ENCODE results near the gene NRGN. TPM values are rescaled to one million over a fixed set of nuclear protein-coding genes. Genes with fewer than 3 reads are reported as not detected.
A peak's percentile ranks its signal among the peaks of the same experiment; 100 is the strongest.

The NRGN gene
- total RNA-seq, 1 donor from 2014 or later, result 17.3 TPM

DNA sequence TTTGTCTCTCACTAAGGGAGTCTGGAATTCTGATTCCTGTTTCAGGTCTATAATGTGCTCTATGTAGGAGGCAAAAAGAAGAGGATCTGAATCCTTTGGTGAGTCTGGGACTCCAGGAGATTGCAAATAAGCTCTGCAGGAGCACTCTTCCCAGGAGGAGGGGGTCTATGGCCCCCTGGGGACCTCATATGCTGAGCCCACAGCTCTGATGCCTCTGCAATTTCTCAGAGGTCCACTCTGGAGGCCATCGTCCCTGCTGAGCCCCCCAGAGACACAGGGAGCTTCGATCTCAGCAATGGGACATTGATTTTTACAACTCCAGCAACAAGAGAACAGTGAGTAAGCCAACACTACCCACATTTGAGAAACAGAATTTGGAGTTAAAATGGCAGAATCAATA is 20.2 kb upstream of the NRGN start:
- no peak overlapping the region for H3K27ac Mint-ChIP-seq
- DNase-seq (ENCODE audit: extremely low spot score, unreplicated experiment), result no peak
- H3K9me3 Mint-ChIP-seq, result no peaks in the 10 kb centered on the region
- H3K36me3 Mint-ChIP-seq, result no peaks in the 10 kb centered on the region
- peak overlapping the region; percentile 83 for H3K4me3 Mint-ChIP-seq
- H3K4me1 Mint-ChIP-seq (ENCODE audit: unreplicated experiment), result peaks cover 23% of the 10 kb centered on the region
- TF ChIP-seq, protein P1, sequence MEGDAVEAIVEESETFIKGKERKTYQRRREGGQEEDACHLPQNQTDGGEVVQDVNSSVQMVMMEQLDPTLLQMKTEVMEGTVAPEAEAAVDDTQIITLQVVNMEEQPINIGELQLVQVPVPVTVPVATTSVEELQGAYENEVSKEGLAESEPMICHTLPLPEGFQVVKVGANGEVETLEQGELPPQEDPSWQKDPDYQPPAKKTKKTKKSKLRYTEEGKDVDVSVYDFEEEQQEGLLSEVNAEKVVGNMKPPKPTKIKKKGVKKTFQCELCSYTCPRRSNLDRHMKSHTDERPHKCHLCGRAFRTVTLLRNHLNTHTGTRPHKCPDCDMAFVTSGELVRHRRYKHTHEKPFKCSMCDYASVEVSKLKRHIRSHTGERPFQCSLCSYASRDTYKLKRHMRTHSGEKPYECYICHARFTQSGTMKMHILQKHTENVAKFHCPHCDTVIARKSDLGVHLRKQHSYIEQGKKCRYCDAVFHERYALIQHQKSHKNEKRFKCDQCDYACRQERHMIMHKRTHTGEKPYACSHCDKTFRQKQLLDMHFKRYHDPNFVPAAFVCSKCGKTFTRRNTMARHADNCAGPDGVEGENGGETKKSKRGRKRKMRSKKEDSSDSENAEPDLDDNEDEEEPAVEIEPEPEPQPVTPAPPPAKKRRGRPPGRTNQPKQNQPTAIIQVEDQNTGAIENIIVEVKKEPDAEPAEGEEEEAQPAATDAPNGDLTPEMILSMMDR (conservative IDR thresholded peaks at IDR 0.05), result no peak
- peaks cover 92% of the 10 kb centered on the region for H3K27me3 Mint-ChIP-seq

DNA sequence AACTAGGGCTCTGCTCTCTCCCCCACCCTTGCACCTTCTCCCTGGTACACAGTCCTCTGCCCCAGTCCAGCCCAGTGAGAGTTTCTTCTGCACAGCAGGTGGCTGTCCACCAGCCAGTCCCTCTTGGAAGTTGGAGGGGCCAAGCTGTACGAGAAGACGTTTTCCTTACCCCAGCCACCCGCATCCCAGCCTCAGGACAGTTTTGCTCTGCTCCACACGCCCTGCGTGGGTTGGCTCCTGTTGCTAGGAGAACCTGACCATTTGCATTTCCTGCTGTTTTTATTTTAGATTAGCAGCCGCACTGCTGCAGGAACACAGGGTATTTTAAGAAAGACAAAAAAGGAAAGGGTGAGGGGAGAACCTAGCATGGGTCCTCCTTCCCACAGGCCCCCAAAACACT is 17.6 kb upstream of the NRGN start:
- TF ChIP-seq, protein P1 (conservative IDR thresholded peaks at IDR 0.05), result no peak
- Mint-ChIP-seq H3K4me1 (ENCODE audit: unreplicated experiment) (peaks cover 38% of the 10 kb centered on the region), H3K27ac (no peak overlapping the region), H3K4me3 (no peak overlapping the region), H3K36me3 (no peaks in the 10 kb centered on the region), H3K9me3 (no peaks in the 10 kb centered on the region), H3K27me3 (peaks cover 88% of the 10 kb centered on the region)
- no peak for DNase-seq (ENCODE audit: extremely low spot score, unreplicated experiment)

DNA sequence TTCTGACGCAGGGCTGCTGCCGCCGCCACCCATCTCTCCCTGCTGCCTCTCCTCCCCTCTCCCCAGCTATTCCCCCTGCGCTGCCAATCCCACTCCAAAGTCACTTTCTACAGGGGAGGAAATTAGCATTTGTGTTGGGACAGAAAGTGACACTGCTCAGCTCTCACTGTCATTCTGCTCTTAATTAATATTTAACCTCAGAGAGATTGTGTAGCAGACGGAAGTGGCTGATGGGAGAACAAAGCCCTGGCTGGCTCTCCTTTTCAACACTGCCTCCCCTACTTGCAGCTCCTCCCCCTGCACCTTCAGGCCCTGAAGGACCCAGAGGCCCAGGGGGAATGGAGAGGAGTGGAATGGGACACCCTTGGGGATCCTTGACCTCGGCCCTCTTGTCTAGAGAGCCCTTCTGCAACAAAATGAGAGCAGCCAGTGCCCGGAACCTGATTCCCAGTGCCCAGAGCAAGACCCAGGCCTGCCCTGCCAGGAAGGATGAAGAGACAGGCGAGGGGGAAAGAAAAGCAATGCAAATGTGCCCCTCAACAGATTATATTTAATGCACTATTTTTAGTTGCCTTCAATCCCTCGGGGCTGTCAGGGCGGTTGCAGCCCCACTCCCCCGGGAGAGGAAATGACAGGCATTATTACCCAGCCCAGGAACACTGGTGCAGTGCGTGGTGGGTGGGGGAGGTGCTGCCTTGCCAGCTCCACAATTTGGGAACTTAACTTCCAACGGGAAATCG is 14.6 kb upstream of the NRGN start:
- Mint-ChIP-seq H3K27me3 (peaks cover 61% of the 10 kb centered on the region), H3K4me1 (ENCODE audit: unreplicated experiment) (peaks cover 33% of the 10 kb centered on the region), H3K36me3 (no peaks in the 10 kb centered on the region), H3K27ac (no peak overlapping the region), H3K9me3 (no peaks in the 10 kb centered on the region), H3K4me3 (peak overlapping the region; percentile 39)
- no peak for DNase-seq (ENCODE audit: extremely low spot score, unreplicated experiment)
- TF ChIP-seq, protein P1 (conservative IDR thresholded peaks at IDR 0.05), result no peak

DNA sequence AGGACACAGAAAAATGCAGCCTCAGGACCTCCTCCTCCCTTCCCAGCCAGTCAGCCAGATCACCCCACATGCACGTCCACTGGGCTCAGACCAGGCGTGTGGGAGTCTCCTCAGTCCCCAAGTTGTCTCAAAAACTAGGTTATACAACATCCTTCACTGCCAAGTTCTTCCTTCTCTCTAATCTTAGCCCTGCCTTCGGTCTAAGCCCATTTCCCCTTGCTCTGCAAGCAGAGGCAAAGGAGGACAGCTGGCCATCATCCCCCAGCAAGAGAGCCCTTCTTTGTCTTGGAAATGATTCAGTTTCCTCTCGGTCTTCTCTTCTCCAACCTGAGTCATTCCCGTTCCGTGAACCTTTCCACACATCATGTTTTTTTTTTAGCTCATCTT is 14.0 kb upstream of the NRGN start:
- H3K4me1 Mint-ChIP-seq (ENCODE audit: unreplicated experiment), result peaks cover 33% of the 10 kb centered on the region

DNA sequence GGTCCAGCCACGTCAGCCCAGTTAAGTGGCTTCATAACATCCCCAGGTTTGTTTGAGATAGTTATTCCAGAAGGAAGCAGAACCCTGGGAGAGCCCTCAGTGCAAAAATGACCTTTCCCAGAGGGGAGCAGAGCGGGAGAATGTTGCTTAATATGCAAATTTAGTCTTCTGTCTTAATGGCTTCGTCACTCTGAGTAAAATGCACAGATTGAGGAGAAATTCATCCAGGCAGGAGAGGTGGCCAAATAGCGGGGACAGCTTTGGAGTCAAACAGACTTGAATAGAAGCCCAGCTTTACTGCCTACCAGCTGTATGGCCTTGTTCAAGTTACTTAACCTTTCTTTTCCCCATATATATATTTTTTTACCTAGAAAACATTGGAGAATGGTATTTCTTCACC is 12.3 kb upstream of the NRGN start:
- Mint-ChIP-seq H3K27ac (no peak overlapping the region), H3K9me3 (no peaks in the 10 kb centered on the region), H3K36me3 (no peaks in the 10 kb centered on the region), H3K4me3 (no peak overlapping the region), H3K4me1 (ENCODE audit: unreplicated experiment) (peaks cover 24% of the 10 kb centered on the region), H3K27me3 (peaks cover 46% of the 10 kb centered on the region)
- no peak for DNase-seq (ENCODE audit: extremely low spot score, unreplicated experiment)
- TF ChIP-seq, protein P1 (conservative IDR thresholded peaks at IDR 0.05), result no peak

More for the DNA sequence above, 14.0 kb upstream of the NRGN start:
- no peaks in the 10 kb centered on the region for H3K9me3 Mint-ChIP-seq
- no peaks in the 10 kb centered on the region for H3K36me3 Mint-ChIP-seq
- no peak for DNase-seq (ENCODE audit: extremely low spot score, unreplicated experiment)
- TF ChIP-seq, protein P1 (conservative IDR thresholded peaks at IDR 0.05), result no peak
- H3K27me3 Mint-ChIP-seq, result peaks cover 56% of the 10 kb centered on the region
- no peak overlapping the region for H3K4me3 Mint-ChIP-seq
- no peak overlapping the region for H3K27ac Mint-ChIP-seq
